A549 (cell line): Measurements from ENCODE around the gene TMEM131. TPM values are rescaled to one million over a fixed set of nuclear protein-coding genes. Genes with fewer than 3 reads are reported as not detected.

Source experiments
- ATAC-seq, 2 experiments: fragments of 200-7000 bp in 1 of 2; fragments of >200 bp in 1 of 2; cut with Nextera tagmentation in 1 of 2; cut with Tn5 transposase in 1 of 2; 3 replicates each; pipeline versions ENCODE4 v1.8.0 to v1.9.1; 2018 to 2020; ENCODE audit warnings: mild to moderate bottlenecking in 1 of 2, moderate library complexity in 1 of 2
- CTCF ChIA-PET: fragments of 300-600 bp; sonication (Branson Sonifier 250); formaldehyde crosslinking; extraction: SDS; loops from one replicate; lab custom pipeline; 2021; ENCODE audit warnings: antibody characterized with exemption, inconsistent platforms; lab: Yijun Ruan, JAX
- POLR2A ChIA-PET: fragments of 350-600 bp; formaldehyde crosslinking; extraction: SDS; loops from one replicate; lab custom pipeline; 2021; ENCODE audit warnings: antibody characterized with exemption, inconsistent platforms; lab: Yijun Ruan, JAX
- DNase-seq, 2 experiments: peaks; one replicate each; pipeline versions ENCODE4 v3.0.0 to v3.0.0-alpha.2; 2011 to 2016; ENCODE audit warnings: low read depth in 1 of 2, low spot score in 1 of 2
- FAIRE-seq: peaks from 2 replicates; lab custom pipeline; 2011; peaks lifted over from hg19 to GRCh38; lab: Jason Lieb, UNC
- H3K27ac ChIP-seq, 2 experiments: fragments of >200 bp; sonication (Bioruptor Twin); formaldehyde crosslinking; 3 replicates each; pipeline ENCODE4 v1.5.1; 2016 to 2017
- H3K4me1 ChIP-seq: fragments of >200 bp; sonication (Bioruptor Twin); formaldehyde crosslinking; 3 replicates; pipeline ENCODE4 v1.6.1; 2016
- H3K4me2 ChIP-seq: fragments of >200 bp; sonication (Bioruptor Twin); formaldehyde crosslinking; 3 replicates; pipeline ENCODE4 v1.6.1; 2016
- H3K4me3 ChIP-seq: fragments of >200 bp; sonication (Bioruptor Twin); formaldehyde crosslinking; 3 replicates; pipeline ENCODE4 v1.5.1; 2016
- H3K9me3 ChIP-seq: fragments of >200 bp; sonication (Bioruptor Twin); formaldehyde crosslinking; 3 replicates; pipeline ENCODE4 v1.6.1; 2016
- CEBPB ChIP-seq, 2 experiments: fragments of >200 bp in 1 of 2; sonication (Bioruptor Twin) in 1 of 2; formaldehyde crosslinking in 1 of 2; IDR thresholded peaks; 2 replicates each; pipeline ENCODE4 v1.6.1; 2012 to 2016
- E2F6 ChIP-seq: IDR thresholded peaks from 2 replicates; pipeline ENCODE4 v1.6.1; 2012; ENCODE audit warnings: low read depth, borderline replicate concordance
- EHF ChIP-seq: fragments of 250-450 bp; sonication (Bioruptor Pico); IDR thresholded peaks from 2 replicates; pipeline ENCODE4 v1.5.0; 2020; ENCODE audit warnings: mild to moderate bottlenecking
- EHMT2 ChIP-seq: fragments of 200-600 bp; sonication (generic); IDR thresholded peaks from 2 replicates; pipeline ENCODE4 v1.6.1; 2016; ENCODE audit warnings: antibody characterized with exemption, low read depth, mild to moderate bottlenecking, moderate library complexity
- FOSB ChIP-seq: fragments of 250-450 bp; sonication (Bioruptor Pico); IDR thresholded peaks from 2 replicates; pipeline ENCODE4 v1.5.0; 2020; ENCODE audit warnings: mild to moderate bottlenecking, moderate library complexity
- HDAC2 ChIP-seq: fragments of 200-600 bp; sonication (generic); IDR thresholded peaks from 2 replicates; pipeline ENCODE4 v1.6.1; 2016
- HOXB5 ChIP-seq: fragments of 250-450 bp; sonication (Bioruptor Pico); IDR thresholded peaks from 2 replicates; pipeline ENCODE4 v1.5.0; 2020; ENCODE audit warnings: mild to moderate bottlenecking, moderate library complexity
- KDM1A ChIP-seq: fragments of 200-600 bp; sonication (generic); IDR thresholded peaks from 2 replicates; pipeline ENCODE4 v1.6.1; 2016; ENCODE audit warnings: low read depth, mild to moderate bottlenecking
- MAFK ChIP-seq: fragments of 450-650 bp; IDR thresholded peaks from 2 replicates; pipeline ENCODE4 v1.6.1; 2014; ENCODE audit not compliant: partially characterized antibody
- MAZ ChIP-seq: fragments of 150-350 bp; IDR thresholded peaks from 2 replicates; pipeline ENCODE4 v1.6.1; 2014; ENCODE audit warnings: antibody characterized with exemption, low read depth, low read length, borderline replicate concordance
- MYC ChIP-seq: IDR thresholded peaks from 2 replicates; pipeline ENCODE4 v1.6.1; 2012; ENCODE audit warnings: mild to moderate bottlenecking, inconsistent platforms, low read length, improper control_type of control experiment, borderline replicate concordance
- NR3C1 ChIP-seq: fragments of >200 bp; sonication (Bioruptor Twin); formaldehyde crosslinking; IDR thresholded peaks from 3 replicates; pipeline ENCODE4 v1.6.1; 2017
- POLR2A ChIP-seq: IDR thresholded peaks from 2 replicates; pipeline ENCODE4 v1.6.1; 2012; ENCODE audit warnings: mild to moderate bottlenecking, low read length
- RARB ChIP-seq: fragments of 250-450 bp; sonication (Bioruptor Pico); IDR thresholded peaks from 2 replicates; pipeline ENCODE4 v1.8.0; 2021; ENCODE audit warnings: mild to moderate bottlenecking, moderate library complexity
- REST ChIP-seq: fragments of 200-600 bp; sonication (generic); IDR thresholded peaks from 2 replicates; pipeline ENCODE4 v1.6.1; 2016; ENCODE audit warnings: antibody characterized with exemption, mild to moderate bottlenecking, moderate library complexity
- WGBS: methylation state at CpG from one replicate; pipeline ENCODE4 v1.1.6; 2017; ENCODE audit errors: missing lambda C conversion rate; 5-methylcytosine and 5-hydroxymethylcytosine counted together
- polyA plus RNA-seq, 4 experiments: library from polyadenylated mRNA; depleted of rRNA in 3 of 4; stranded (reverse); fragments of >200 nt; fragmentation: RNase III in 1 of 4; extraction: RNeasy Plus Mini Kit Qiagen cat#74134 plus additional on column Dnase treatment in 1 of 4; gene quantifications; 2 replicates in 3 of 4; 3 replicates in 1 of 4; pipeline ENCODE4 v1.2.3, GENCODE V29; 2011 to 2017
- TF ChIP-seq, protein P1 (sequence below): fragments of 250-450 bp; sonication (Bioruptor Pico); IDR thresholded peaks from 2 replicates; pipeline ENCODE4 v1.5.0; 2020; ENCODE audit warnings: low read depth, mild to moderate bottlenecking, moderate library complexity
- TF ChIP-seq, protein P2 (sequence below): fragments of >200 bp; sonication (Bioruptor Twin); formaldehyde crosslinking; IDR thresholded peaks from 3 replicates; pipeline ENCODE4 v1.6.1; 2016

Gene TMEM131
- polyA plus RNA-seq, 2 of the 4 experiments (the other 2 are of a cell fraction) = 14.5 to 21.8 TPM

DNA sequence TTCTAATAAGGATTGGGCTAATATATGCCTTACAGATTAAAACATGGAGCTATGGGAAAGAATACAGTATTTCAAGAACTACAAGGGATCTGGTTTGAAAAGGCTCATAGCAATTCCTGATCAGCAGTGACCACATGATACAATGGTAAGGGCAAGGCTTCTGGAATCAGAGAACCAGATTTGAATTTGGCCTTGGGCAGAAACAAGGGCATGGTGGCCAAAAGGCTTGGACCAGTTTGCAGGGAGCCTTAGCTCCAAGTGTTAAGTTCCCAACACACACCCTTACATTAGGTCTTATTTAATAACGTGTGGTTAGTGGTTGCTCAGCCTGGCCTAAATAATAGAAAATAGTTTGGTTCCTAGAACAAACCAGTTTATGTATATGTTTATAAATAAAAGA lies 194.7 kb downstream of the TMEM131 start:
- DNase-seq = no peak
- CTCF ChIA-PET = interaction anchor here (1.1 kb wide), 1 partner anchor 8 kb away, joined by 3 read pairs; no protein-coding TSS in a partner anchor
- Histone ChIP-seq H3K9me3 (no peaks in the 10 kb centered on the region), H3K4me2 (no peak overlapping the region), H3K4me1 (no peaks in the 10 kb centered on the region), H3K27ac (no peak overlapping the region), H3K4me3 (no peak overlapping the region)
- TF ChIP-seq NR3C1 (no peak), RARB (no peak), KDM1A (no peak)
- TF ChIP-seq, protein P1, sequence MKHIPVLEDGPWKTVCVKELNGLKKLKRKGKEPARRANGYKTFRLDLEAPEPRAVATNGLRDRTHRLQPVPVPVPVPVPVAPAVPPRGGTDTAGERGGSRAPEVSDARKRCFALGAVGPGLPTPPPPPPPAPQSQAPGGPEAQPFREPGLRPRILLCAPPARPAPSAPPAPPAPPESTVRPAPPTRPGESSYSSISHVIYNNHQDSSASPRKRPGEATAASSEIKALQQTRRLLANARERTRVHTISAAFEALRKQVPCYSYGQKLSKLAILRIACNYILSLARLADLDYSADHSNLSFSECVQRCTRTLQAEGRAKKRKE (CRISPR knock-in tag) = no peak
- no peak for FAIRE-seq
- WGBS = 97% methylated on average over 1 of the region's 1 CpG
- POLR2A ChIA-PET = no interaction called here
- no peak for ATAC-seq

DNA sequence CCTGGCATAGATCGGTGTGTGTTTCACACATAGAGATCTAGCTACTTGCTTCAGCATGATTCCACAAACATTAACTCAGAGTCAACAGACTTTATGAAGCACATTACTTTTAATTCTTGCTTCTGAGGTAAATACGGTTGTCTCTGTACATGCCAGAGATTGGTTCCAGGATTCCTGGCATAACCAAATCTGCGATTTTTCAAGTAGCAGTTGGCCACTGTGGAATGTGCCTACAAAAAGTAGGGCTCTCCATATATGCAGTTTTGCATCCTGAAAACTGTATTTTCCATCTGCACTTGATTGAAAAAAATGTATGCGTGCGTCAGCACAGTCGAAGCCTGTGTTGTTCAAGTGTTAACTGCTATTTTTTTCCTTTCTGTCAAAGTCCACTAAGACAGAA lies 197.3 kb downstream of the TMEM131 start:
- H3K9me3 ChIP-seq = no peaks in the 10 kb centered on the region
- FAIRE-seq = no peak
- ChIA-PET POLR2A (no interaction called here), CTCF (interaction anchor here (1.1 to 2.0 kb wide), 3 partner anchors 8 to 587 kb away, joined by 3 to 9 read pairs (median 7); no protein-coding TSS in a partner anchor)
- no peak for TF ChIP-seq CEBPB (IDR thresholded peaks at IDR 0.05)
- TF ChIP-seq POLR2A = no peak
- TF ChIP-seq E2F6 = no peak
- no peak for TF ChIP-seq MAFK
- TF ChIP-seq EHMT2 = no peak
- no peaks in the 10 kb centered on the region for H3K4me1 ChIP-seq
- no peak overlapping the region for H3K4me3 ChIP-seq
- WGBS = 85% methylated on average over 6 of the region's 6 CpGs
- no peak for DNase-seq
- no peak for ATAC-seq
- H3K27ac ChIP-seq = no peak overlapping the region
- H3K4me2 ChIP-seq = no peak overlapping the region

DNA sequence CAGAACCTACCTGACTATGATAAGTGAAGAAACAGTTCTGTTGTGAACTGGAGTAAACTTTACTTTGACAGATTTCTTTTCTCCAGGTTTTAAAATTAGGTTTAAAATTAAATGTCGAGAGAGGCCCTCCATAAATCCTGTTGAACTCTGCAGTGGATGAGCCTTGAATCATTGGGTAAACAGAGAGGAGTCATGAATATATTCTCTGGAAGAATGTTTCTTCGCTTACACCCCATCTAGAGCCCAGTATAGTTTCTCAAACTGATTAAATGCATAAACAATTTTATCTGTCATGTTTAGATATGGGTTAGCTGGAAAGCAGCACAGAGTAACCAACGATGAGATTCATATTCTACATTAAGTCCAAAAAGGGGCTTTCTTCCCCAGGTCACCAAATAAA lies 198.4 kb downstream of the TMEM131 start:
- Histone ChIP-seq H3K4me2 (no peak overlapping the region), H3K4me1 (no peaks in the 10 kb centered on the region), H3K4me3 (no peak overlapping the region), H3K9me3 (no peaks in the 10 kb centered on the region), H3K27ac (no peak overlapping the region)
- no peak for TF ChIP-seq MYC
- no peak for TF ChIP-seq EHF (CRISPR knock-in tag)
- no peak for TF ChIP-seq HDAC2
- no peak for TF ChIP-seq MAFK
- TF ChIP-seq, protein P2, sequence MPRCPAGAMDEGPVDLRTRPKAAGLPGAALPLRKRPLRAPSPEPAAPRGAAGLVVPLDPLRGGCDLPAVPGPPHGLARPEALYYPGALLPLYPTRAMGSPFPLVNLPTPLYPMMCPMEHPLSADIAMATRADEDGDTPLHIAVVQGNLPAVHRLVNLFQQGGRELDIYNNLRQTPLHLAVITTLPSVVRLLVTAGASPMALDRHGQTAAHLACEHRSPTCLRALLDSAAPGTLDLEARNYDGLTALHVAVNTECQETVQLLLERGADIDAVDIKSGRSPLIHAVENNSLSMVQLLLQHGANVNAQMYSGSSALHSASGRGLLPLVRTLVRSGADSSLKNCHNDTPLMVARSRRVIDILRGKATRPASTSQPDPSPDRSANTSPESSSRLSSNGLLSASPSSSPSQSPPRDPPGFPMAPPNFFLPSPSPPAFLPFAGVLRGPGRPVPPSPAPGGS = no peak
- no peak for TF ChIP-seq REST
- TF ChIP-seq MAZ = no peak
- no peak for TF ChIP-seq HOXB5 (CRISPR knock-in tag)
- no peak for TF ChIP-seq FOSB (CRISPR knock-in tag)
- TF ChIP-seq E2F6 = no peak
- 52% methylated on average over 3 of the region's 3 CpGs for WGBS
- CTCF ChIA-PET = interaction anchor here (1.1 to 2.8 kb wide), 4 partner anchors 9 to 588 kb away, joined by 3 to 10 read pairs (median 8); no protein-coding TSS in a partner anchor
- DNase-seq = no peak
- POLR2A ChIA-PET = no interaction called here
- FAIRE-seq = no peak
- ATAC-seq = no peak
